HepG2 (cell line): Measurements from ENCODE around the gene WDR62. TPM values are rescaled to one million over a fixed set of nuclear protein-coding genes. Genes with fewer than 3 reads are reported as not detected.

Source experiments
- ATAC-seq: fragments of 200-7000 bp; cut with Tn5 transposase; 3 replicates; pipeline ENCODE4 v1.9.1; 2020; ENCODE audit warnings: mild to moderate bottlenecking, moderate library complexity
- BruUV-seq: library from RNA; stranded (reverse); fragments of 400-500 nt; replicated peaks from 2 replicates; lab custom pipeline; 2021; lab: Mats Ljungman, UMichigan
- CTCF ChIA-PET: fragments of 300-600 bp; formaldehyde crosslinking; extraction: SDS; loops from one replicate; lab custom pipeline; 2021; ENCODE audit warnings: low total read pairs, inconsistent platforms, low intra/inter-chr PET ratio; lab: Yijun Ruan, JAX
- POLR2A ChIA-PET: fragments of 350-600 bp; sonication (Branson Sonifier 250); formaldehyde crosslinking; loops from one replicate; lab custom pipeline; 2020; ENCODE audit warnings: antibody characterized with exemption, inconsistent platforms; lab: Yijun Ruan, JAX
- DNase-seq: peaks from one replicate; pipeline ENCODE4 v3.0.0-alpha.2; 2015; ENCODE audit warnings: low spot score
- FAIRE-seq: peaks from 3 replicates; lab custom pipeline; 2011; peaks lifted over from hg19 to GRCh38; lab: Jason Lieb, UNC
- H2AFZ ChIP-seq: one replicate; pipeline ENCODE4 v1.6.1; 2011; ENCODE audit warnings: low read length, inconsistent platforms
- H3K27ac ChIP-seq: fragments of 300-600 bp; 3 replicates; pipeline ENCODE4 v1.8.0; 2011; ENCODE audit warnings: mixed run types, mild to moderate bottlenecking, mixed read lengths, low read length, inconsistent platforms; ENCODE audit not compliant: insufficient read depth; ENCODE audit errors: extremely low read length
- H3K27me3 ChIP-seq, 2 experiments: fragments of 200-600 bp in 1 of 2; 2 replicates in 1 of 2; 3 replicates in 1 of 2; pipeline versions ENCODE4 v1.6.0 to v1.8.0; 2011; ENCODE audit warnings: low read length in 2 of 2, mild to moderate bottlenecking in 2 of 2, moderate library complexity in 2 of 2, inconsistent platforms in 1 of 2; ENCODE audit not compliant: insufficient read depth in 2 of 2, control insufficient read depth in 1 of 2
- H3K36me3 ChIP-seq, 2 experiments: fragments of 200-600 bp in 1 of 2; replicated peaks in 1 of 2; 2 replicates in 1 of 2; 3 replicates in 1 of 2; pipeline versions ENCODE4 v1.5.1 to v1.8.0; 2011; ENCODE audit warnings: low read length in 2 of 2, inconsistent platforms in 1 of 2; ENCODE audit not compliant: insufficient read depth in 2 of 2, control insufficient read depth in 1 of 2
- H3K4me1 ChIP-seq: 2 replicates; pipeline ENCODE4 v1.5.1; 2012; ENCODE audit warnings: low read length, inconsistent platforms; ENCODE audit not compliant: insufficient read depth
- H3K4me2 ChIP-seq: 2 replicates; pipeline ENCODE4 v1.6.0; 2011; ENCODE audit warnings: low read depth, low read length, inconsistent platforms
- H3K4me3 ChIP-seq, 3 experiments: fragments of 200-600 bp in 1 of 3; sonication (generic), shearing (Covaris generic) in 1 of 3; replicated peaks in 1 of 3; 2 replicates each; pipeline ENCODE4 v1.5.1; 2011 to 2016; ENCODE audit warnings: low read length in 3 of 3, inconsistent platforms in 2 of 3, low read depth in 2 of 3, mild to moderate bottlenecking in 2 of 3, control low read depth in 1 of 3, mixed read lengths in 1 of 3; ENCODE audit not compliant: insufficient read depth in 1 of 3
- H3K79me2 ChIP-seq: one replicate; pipeline ENCODE4 v1.6.1; 2011; ENCODE audit warnings: low read length, inconsistent platforms; ENCODE audit not compliant: insufficient read depth
- H3K9ac ChIP-seq: 2 replicates; pipeline ENCODE4 v1.6.0; 2011; ENCODE audit warnings: mild to moderate bottlenecking, low read depth, low read length, inconsistent platforms; ENCODE audit not compliant: insufficient read depth
- H3K9me3 ChIP-seq: 2 replicates; pipeline ENCODE4 v1.5.1; 2012; ENCODE audit warnings: mild to moderate bottlenecking, low read length
- H4K20me1 ChIP-seq: 2 replicates; pipeline ENCODE4 v1.6.0; 2011; ENCODE audit warnings: inconsistent platforms, mild to moderate bottlenecking, low read length, moderate library complexity; ENCODE audit not compliant: insufficient read depth
- ATF1 ChIP-seq: IDR thresholded peaks from 2 replicates; pipeline ENCODE4 v1.6.1; 2016; ENCODE audit warnings: mild to moderate bottlenecking, control low read depth
- CSRNP1 ChIP-seq: sonication (generic); formaldehyde crosslinking; IDR thresholded peaks from 2 replicates; pipeline ENCODE4 v1.8.1; 2023; ENCODE audit warnings: mild to moderate bottlenecking, missing genetic modification reagents
- PRDM4 ChIP-seq: sonication (generic); formaldehyde crosslinking; IDR thresholded peaks from 2 replicates; pipeline ENCODE4 v1.9.0; 2021; ENCODE audit warnings: missing genetic modification reagents, borderline replicate concordance
- RAD21 ChIP-seq: fragments of 450-650 bp; formaldehyde crosslinking; IDR thresholded peaks from 2 replicates; pipeline ENCODE4 v1.5.0; 2020; ENCODE audit warnings: mild to moderate bottlenecking
- SPEN ChIP-seq: sonication (generic); formaldehyde crosslinking; IDR thresholded peaks from 2 replicates; pipeline ENCODE4 v1.5.1; 2020; ENCODE audit warnings: low read depth, mild to moderate bottlenecking, missing genetic modification reagents
- ZFX ChIP-seq: sonication (generic); formaldehyde crosslinking; IDR thresholded peaks from 2 replicates; pipeline ENCODE4 v1.4.0; 2020; ENCODE audit warnings: mild to moderate bottlenecking, low read depth, missing genetic modification reagents, moderate library complexity
- ZNF687 ChIP-seq: sonication (generic); formaldehyde crosslinking; IDR thresholded peaks from 2 replicates; pipeline ENCODE4 v1.5.1; 2020; ENCODE audit warnings: mild to moderate bottlenecking, missing genetic modification reagents, moderate library complexity
- WGBS: methylation state at CpG from one replicate; pipeline ENCODE4 v1.1.6; 2017; ENCODE audit warnings: low lambda C conversion rate; 5-methylcytosine and 5-hydroxymethylcytosine counted together
- in situ Hi-C: cut with HindIII; loops from 2 replicates; pipeline ENCODE4 v1.10.0; 2017; ENCODE audit warnings: low pct_unique_long_range_greater_than_20kb; ENCODE audit not compliant: extremely low pct_ligation_motif_present
- intact Hi-C: fragments of 100-400 bp; cut with micrococcal nuclease; formaldehyde crosslinking; loops from one replicate; pipeline ENCODE4 v1.10.0; 2022; ENCODE audit not compliant: unreplicated experiment
- polyA plus RNA-seq, 8 experiments: library from polyadenylated mRNA; depleted of rRNA in 3 of 8; stranded (reverse) in 7 of 8; unstranded in 1 of 8; fragments of >200 nt; fragmentation: Illumina TruSeq in 4 of 8; extraction: Trizol in 4 of 8; gene quantifications; 2 replicates each; pipeline versions ENCODE4 v1.2.1 to v1.2.3, GENCODE V29; 2011 to 2016; ENCODE audit warnings: low read depth in 4 of 8, missing spikeins in 1 of 8, mixed read lengths in 1 of 8; ENCODE audit not compliant: insufficient read depth in 1 of 8
- total RNA-seq, 5 experiments: library from RNA; depleted of rRNA; stranded (reverse); fragments of >200 nt; fragmentation: Illumina TruSeq; extraction: Trizol; gene quantifications; 2 replicates each; pipeline ENCODE4 v1.2.3, GENCODE V29; 2016; ENCODE audit warnings: low read depth in 1 of 5
- TF ChIP-seq, protein P1 (sequence below): sonication (generic); formaldehyde crosslinking; IDR thresholded peaks from 2 replicates; pipeline ENCODE4 v1.9.0; 2022; ENCODE audit warnings: missing genetic modification reagents, mild to moderate bottlenecking, borderline replicate concordance

WDR62 gene
- total and polyA plus RNA-seq, 2 of the 13 experiments (the other 11 are each of a cell fraction or from before 2014, with no cell fraction given): 5.8 to 12.5 TPM

- Histone ChIP-seq H2AFZ (no peak overlapping the region), H3K4me3 (no peak overlapping the region), H3K4me1 (peaks cover 56% of the 10 kb centered on the region), H3K9me3 (no peaks in the 10 kb centered on the region), H3K4me2 (no peak overlapping the region), H3K79me2 (peaks cover 17% of the 10 kb centered on the region), H3K27me3 (no peaks in the 10 kb centered on the region; a peak in 1 of 5 replicates), H3K36me3 (peaks cover 5 to 32% of the 10 kb centered on the region in 2 experiments; a peak in 4 of 5 replicates), H3K27ac (peak overlapping the region; percentile 88), H4K20me1 (no peaks in the 10 kb centered on the region), H3K9ac (no peak overlapping the region)
- intact Hi-C loops: loop anchor here (1.0 to 2.0 kb wide), 2 partner anchors 60 to 110 kb away; no protein-coding TSS in a partner anchor
- ChIA-PET CTCF (interaction anchor here (2.0 kb wide), 1 partner anchor 110 kb away, joined by 15 read pairs; no protein-coding TSS in a partner anchor), POLR2A (interaction anchor here (0.8 to 1.2 kb wide), 2 partner anchors 54 to 67 kb away, joined by 3 read pairs; partner anchors contain the start of genes POLR2I and TBCB)
- BruUV-seq: no TSS peak
- 93% methylated on average over 3 of the region's 4 CpGs for WGBS
- DNase-seq (no peak), ATAC-seq (peak; percentile 73), FAIRE-seq (peak; percentile 70)
- in situ Hi-C loops: no loop called here
- TF ChIP-seq RAD21 (CRISPR knock-in tag) (peak; percentile 70), ZNF687 (peak; percentile 22; the same call in 1 of the 2 replicates), PRDM4 (CRISPR knock-in tag) (no peak), CSRNP1 (no peak), ZFX (peak; percentile 51), SPEN (0 out of 2 replicates have a peak, but pooled peaks have one; percentile 17), ATF1 (CRISPR knock-in tag) (no peak)
- TF ChIP-seq, protein P1, sequence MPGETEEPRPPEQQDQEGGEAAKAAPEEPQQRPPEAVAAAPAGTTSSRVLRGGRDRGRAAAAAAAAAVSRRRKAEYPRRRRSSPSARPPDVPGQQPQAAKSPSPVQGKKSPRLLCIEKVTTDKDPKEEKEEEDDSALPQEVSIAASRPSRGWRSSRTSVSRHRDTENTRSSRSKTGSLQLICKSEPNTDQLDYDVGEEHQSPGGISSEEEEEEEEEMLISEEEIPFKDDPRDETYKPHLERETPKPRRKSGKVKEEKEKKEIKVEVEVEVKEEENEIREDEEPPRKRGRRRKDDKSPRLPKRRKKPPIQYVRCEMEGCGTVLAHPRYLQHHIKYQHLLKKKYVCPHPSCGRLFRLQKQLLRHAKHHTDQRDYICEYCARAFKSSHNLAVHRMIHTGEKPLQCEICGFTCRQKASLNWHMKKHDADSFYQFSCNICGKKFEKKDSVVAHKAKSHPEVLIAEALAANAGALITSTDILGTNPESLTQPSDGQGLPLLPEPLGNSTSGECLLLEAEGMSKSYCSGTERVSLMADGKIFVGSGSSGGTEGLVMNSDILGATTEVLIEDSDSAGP (CRISPR knock-in tag): peak; percentile 34; the same call in 1 of the 2 replicates
Observed at GRCh38 chr19:36060430-36060829, 5.7 kb downstream of the WDR62 start.
